ENCODE data around the gene CTDSP2. TPM values are rescaled to one million over a fixed set of nuclear protein-coding genes. Genes with fewer than 3 reads are reported as not detected.

The CTDSP2 gene, protein sequence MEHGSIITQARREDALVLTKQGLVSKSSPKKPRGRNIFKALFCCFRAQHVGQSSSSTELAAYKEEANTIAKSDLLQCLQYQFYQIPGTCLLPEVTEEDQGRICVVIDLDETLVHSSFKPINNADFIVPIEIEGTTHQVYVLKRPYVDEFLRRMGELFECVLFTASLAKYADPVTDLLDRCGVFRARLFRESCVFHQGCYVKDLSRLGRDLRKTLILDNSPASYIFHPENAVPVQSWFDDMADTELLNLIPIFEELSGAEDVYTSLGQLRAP
- 83.2 and 83.4 TPM in 2 replicates for total RNA-seq
- long read RNA-seq, partial matches to known transcripts: 0 of 32 reads
- long read RNA-seq, other reads (novel, unspliced or antisense): 32 of 32 reads

DNA sequence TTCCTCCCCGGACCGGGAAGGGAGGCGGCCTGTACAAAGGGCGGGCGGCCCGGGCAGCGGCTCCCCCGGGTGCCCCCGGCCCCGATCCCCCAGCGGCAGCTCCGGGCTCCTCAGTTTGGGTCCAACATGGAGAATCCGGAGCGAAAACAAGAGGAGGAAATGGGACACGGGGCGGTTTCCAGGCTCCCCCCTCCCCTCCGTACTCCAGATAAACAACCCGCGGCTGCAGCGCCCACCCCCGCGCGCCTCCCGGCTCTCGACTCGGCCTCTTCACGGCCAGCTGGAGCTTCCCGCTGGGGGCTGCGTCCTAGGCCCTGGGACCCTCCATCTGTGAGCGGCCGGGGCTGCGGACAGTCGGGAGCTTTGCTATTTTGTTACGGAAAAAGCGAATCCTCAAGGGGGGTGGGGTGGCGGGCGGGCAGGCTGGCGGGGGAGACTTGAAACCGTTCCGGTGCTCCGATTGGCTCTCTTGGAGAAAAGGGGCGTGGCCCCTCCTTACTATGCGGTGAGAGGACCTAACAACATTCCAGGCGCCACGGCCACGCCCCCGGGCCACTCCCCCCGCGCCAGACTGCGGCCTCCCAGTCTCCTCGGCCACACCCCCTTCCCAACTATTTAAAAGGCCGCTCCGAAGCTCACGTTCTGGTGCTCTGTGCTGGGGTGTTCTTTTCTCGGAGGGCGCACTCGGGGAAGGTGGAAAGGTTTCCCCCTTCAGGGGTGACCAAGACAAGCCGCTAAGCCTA lies at the start of gene CTDSP2:
CTDSP2 (minus strand) TSS at position 153 of the 743 bp plus-strand sequence. CDS start 294 bp downstream, outside the sequence.
- peaks cover 12% of the 10 kb centered on the region for H3K27me3 Mint-ChIP-seq (ENCODE audit: low read depth)
- H3K4me1 Mint-ChIP-seq: peaks cover 47% of the 10 kb centered on the region
- peak within 1 kb of the TSS; percentile 84 for H3K27ac Mint-ChIP-seq (ENCODE audit: unreplicated experiment)
- H3K36me3 Mint-ChIP-seq (ENCODE audit: low read depth): no peaks in the 10 kb centered on the region
- H3K9me3 Mint-ChIP-seq: no peaks in the 10 kb centered on the region
- TF ChIP-seq, protein P1, sequence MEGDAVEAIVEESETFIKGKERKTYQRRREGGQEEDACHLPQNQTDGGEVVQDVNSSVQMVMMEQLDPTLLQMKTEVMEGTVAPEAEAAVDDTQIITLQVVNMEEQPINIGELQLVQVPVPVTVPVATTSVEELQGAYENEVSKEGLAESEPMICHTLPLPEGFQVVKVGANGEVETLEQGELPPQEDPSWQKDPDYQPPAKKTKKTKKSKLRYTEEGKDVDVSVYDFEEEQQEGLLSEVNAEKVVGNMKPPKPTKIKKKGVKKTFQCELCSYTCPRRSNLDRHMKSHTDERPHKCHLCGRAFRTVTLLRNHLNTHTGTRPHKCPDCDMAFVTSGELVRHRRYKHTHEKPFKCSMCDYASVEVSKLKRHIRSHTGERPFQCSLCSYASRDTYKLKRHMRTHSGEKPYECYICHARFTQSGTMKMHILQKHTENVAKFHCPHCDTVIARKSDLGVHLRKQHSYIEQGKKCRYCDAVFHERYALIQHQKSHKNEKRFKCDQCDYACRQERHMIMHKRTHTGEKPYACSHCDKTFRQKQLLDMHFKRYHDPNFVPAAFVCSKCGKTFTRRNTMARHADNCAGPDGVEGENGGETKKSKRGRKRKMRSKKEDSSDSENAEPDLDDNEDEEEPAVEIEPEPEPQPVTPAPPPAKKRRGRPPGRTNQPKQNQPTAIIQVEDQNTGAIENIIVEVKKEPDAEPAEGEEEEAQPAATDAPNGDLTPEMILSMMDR (conservative IDR thresholded peaks at IDR 0.05): no peak
- peak; percentile 99 for DNase-seq (ENCODE audit: low read depth, low spot score)
- H3K4me3 Mint-ChIP-seq: peak within 1 kb of the TSS; percentile 93

DNA sequence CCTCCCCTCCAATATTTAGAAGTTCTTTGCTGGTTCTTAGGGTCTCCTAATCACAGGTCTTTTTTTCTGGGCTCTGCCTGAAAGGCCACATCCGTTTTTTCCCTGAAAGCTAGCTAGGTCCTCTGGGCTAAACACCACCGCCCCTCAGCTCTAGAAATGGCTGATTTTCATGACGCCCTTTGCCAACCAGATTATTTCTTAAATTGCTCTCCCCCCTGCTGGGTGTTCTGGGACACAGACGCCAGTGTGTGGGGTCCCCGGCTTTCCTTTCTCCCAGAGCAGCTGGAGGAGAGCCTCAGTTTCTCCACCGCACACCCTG lies 49.5 kb upstream of the CTDSP2 start:
- Mint-ChIP-seq H3K27ac (ENCODE audit: unreplicated experiment) (no peak overlapping the region), H3K9me3 (no peaks in the 10 kb centered on the region), H3K4me3 (peak overlapping the region; percentile 77), H3K4me1 (peaks cover 53% of the 10 kb centered on the region), H3K27me3 (ENCODE audit: low read depth) (no peaks in the 10 kb centered on the region), H3K36me3 (ENCODE audit: low read depth) (no peaks in the 10 kb centered on the region)
- TF ChIP-seq, protein P1 (conservative IDR thresholded peaks at IDR 0.05): no peak
- no peak for DNase-seq (ENCODE audit: low read depth, low spot score)

DNA sequence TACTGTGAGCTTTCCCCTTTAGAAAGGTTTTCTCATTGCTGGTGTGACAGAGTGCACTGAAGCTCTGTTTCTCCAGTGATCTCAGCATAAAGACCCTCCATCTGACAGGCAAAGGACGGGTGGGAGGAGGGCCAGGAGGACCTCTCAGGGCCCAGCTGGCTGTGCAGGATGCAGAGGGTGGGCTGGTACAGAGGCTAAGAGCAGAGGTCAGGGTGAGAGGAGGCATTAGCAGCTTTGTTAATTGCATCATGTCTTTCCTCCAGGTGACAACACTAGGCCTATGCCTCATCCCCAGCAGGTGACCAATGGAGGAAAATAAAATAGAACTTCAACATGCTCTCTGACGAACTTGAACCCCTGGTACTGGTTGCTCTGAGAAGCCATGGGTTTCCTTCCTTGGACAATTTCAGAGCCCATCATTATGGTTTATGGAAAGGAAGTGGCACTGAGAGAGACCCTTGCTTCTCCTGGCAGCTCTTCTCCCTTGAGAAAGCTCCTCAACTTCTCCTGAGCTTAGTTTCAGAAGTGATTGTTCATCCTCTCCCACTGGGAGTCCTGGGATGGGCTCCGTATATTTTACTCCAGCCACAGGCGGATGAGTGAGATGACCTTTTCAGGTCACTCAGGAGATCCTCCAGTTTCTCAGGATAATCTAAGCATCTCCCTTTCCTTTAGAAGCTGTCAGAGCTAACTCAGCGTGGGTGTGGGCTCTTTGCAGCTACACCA lies 49.0 kb upstream of the CTDSP2 start:
- Mint-ChIP-seq H3K27me3 (ENCODE audit: low read depth) (no peaks in the 10 kb centered on the region), H3K27ac (ENCODE audit: unreplicated experiment) (no peak overlapping the region), H3K4me1 (peaks cover 53% of the 10 kb centered on the region), H3K36me3 (ENCODE audit: low read depth) (no peaks in the 10 kb centered on the region), H3K4me3 (peak overlapping the region; percentile 77), H3K9me3 (no peaks in the 10 kb centered on the region)
- TF ChIP-seq, protein P1 (conservative IDR thresholded peaks at IDR 0.05): no peak
- DNase-seq (ENCODE audit: low read depth, low spot score): no peak

DNA sequence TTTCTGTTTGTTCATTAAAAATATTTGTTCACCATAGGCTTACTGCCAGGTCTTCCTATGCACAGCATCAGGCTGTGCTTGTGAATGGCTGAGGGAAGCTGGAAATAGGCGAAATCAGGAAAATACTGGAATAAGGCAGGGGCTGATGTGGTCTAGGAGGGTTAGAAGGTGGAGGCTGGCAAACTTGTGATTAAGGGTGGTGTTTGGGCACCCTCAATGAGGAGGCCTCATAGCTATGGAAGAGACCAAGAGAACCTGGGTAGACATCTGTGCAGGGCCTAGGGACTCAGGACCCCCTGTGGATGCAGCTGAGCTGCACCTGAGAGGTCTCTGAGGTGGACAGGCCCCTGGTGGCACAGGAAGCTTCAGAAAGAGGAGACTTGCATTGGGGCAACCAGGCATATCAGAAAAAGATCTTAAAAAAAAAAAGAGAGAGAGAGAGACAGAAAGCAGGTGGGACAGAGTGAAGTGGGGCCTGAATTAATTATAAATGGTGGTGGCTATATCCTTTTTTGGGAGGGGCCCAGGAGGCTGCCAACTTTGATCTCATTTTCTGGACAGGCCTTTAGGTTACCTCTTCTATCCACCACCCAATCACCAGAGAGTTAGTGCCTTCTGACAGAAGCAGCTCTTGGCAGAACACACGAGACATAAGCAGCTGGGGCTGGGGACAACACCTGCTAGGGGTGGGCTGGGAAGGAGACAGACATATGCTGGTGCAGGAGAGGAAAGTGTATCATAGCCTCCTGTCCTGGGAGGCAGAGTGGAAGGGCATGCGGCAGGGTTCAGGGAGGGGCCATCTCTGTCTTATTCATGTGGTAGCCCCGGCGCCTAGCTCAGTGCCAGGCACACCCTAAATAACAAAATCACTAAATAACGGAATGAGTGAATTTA lies 48.1 kb upstream of the CTDSP2 start:
- Mint-ChIP-seq H3K4me3 (peak overlapping the region; percentile 32), H3K4me1 (peaks cover 53% of the 10 kb centered on the region), H3K36me3 (ENCODE audit: low read depth) (no peaks in the 10 kb centered on the region), H3K9me3 (no peaks in the 10 kb centered on the region), H3K27ac (ENCODE audit: unreplicated experiment) (no peak overlapping the region), H3K27me3 (ENCODE audit: low read depth) (no peaks in the 10 kb centered on the region)
- no peak for DNase-seq (ENCODE audit: low read depth, low spot score)
- TF ChIP-seq, protein P1 (conservative IDR thresholded peaks at IDR 0.05): no peak

Data from neural crest cell (in vitro differentiated cells).